Right renal cortex interstitium (tissue), 3 donors: ENCODE data around the gene ASXL1. TPM values are rescaled to one million over a fixed set of nuclear protein-coding genes. Genes with fewer than 3 reads are reported as not detected.
"Not testable (repeated sequence)": the region's sequence is repeated elsewhere in the genome, so short reads cannot be mapped to it uniquely, and the experiment has no call there.

Source experiments
- DNase-seq, 3 donors: peaks; one replicate each; pipeline ENCODE4 v3.0.0-alpha.2; 2013; ENCODE audit warnings: low read depth in 3 of 3, low spot score in 2 of 3
- polyA plus RNA-seq, 3 donors: library from polyadenylated mRNA; unstranded; fragments of 120-200 nt; gene quantifications; one replicate each; pipeline ENCODE4 v1.2.1, GENCODE V29; 2013; ENCODE audit not compliant: insufficient read length in 3 of 3

Gene ASXL1
- polyA plus RNA-seq, 3 donors, result 55.8 to 58.9 (median 58.6) TPM

- no peak for DNase-seq
These were observed 104.9 kb downstream of the ASXL1 start for GRCh38 chr20:32462900-32463641.

GRCh38 chr20:32463642-32464400 lies 105.7 kb downstream of the ASXL1 start:
- DNase-seq, result no peak

- no peak for DNase-seq
These were observed 106.4 kb downstream of the ASXL1 start for GRCh38 chr20:32464401-32465091.

GRCh38 chr20:32465092-32465900 lies 107.2 kb downstream of the ASXL1 start:
- DNase-seq, result no peak

GRCh38 chr20:32465901-32466675 lies 108.0 kb downstream of the ASXL1 start:
- DNase-seq, result not testable (repeated sequence)

- no peak for DNase-seq
These were observed 108.8 kb downstream of the ASXL1 start for GRCh38 chr20:32466739-32467505.

- DNase-seq, result no peak
These were observed 109.6 kb downstream of the ASXL1 start for GRCh38 chr20:32467506-32468312.

- no peak for DNase-seq
These were observed 110.1 kb downstream of the ASXL1 start for GRCh38 chr20:32468313-32468640.

- no peak for DNase-seq
These were observed 110.7 kb downstream of the ASXL1 start for GRCh38 chr20:32468860-32469259.

- DNase-seq, result no peak
These were observed 112.1 kb downstream of the ASXL1 start for GRCh38 chr20:32470025-32470861.

- no peak for DNase-seq
These were observed 112.8 kb downstream of the ASXL1 start for GRCh38 chr20:32470940-32471339.

- DNase-seq, result no peak
These were observed 114.6 kb downstream of the ASXL1 start for GRCh38 chr20:32472581-32473207.

GRCh38 chr20:32473231-32474008 lies 115.3 kb downstream of the ASXL1 start:
- no peak for DNase-seq

- DNase-seq, result no peak
These were observed 116.0 kb downstream of the ASXL1 start for GRCh38 chr20:32474009-32474716.

- no peak for DNase-seq
These were observed 116.5 kb downstream of the ASXL1 start for GRCh38 chr20:32474717-32474966.
